Naive B cell (primary cell): Measurements from ENCODE around the gene PEAK1. TPM values are rescaled to one million over a fixed set of nuclear protein-coding genes. Genes with fewer than 3 reads are reported as not detected.

ENCODE experiments used
- ATAC-seq, 2 donors: fragments of 150-1000 bp; cut with Tn5 transposase; 2 replicates each; pipeline ENCODE4 v1.10.0; 2021; ENCODE audit warnings: low read depth in 2 of 2, mild to moderate bottlenecking in 2 of 2, moderate library complexity in 2 of 2
- DNase-seq: peaks from one replicate; pipeline ENCODE4 v3.0.0; 2022
- H3K27ac Mint-ChIP-seq, 6 donors: one replicate each; pipeline ENCODE4 v1.8.0; 2020 to 2022; ENCODE audit warnings: mild to moderate bottlenecking in 6 of 6, mixed read lengths in 6 of 6, moderate library complexity in 5 of 6, inconsistent platforms in 2 of 6
- H3K27me3 Mint-ChIP-seq, 3 donors: one replicate each; pipeline ENCODE4 v1.8.0; 2021 to 2022; ENCODE audit warnings: mixed read lengths in 3 of 3, mild to moderate bottlenecking in 1 of 3
- H3K36me3 Mint-ChIP-seq, 2 donors: one replicate each; pipeline ENCODE4 v1.8.0; 2020 to 2022; ENCODE audit warnings: mixed read lengths in 2 of 2, inconsistent platforms in 1 of 2, mild to moderate bottlenecking in 1 of 2
- H3K4me1 Mint-ChIP-seq, 3 donors: one replicate each; pipeline ENCODE4 v1.8.0; 2020 to 2022; ENCODE audit warnings: mixed read lengths in 3 of 3, inconsistent platforms in 1 of 3, mild to moderate bottlenecking in 1 of 3, moderate library complexity in 1 of 3
- H3K4me3 Mint-ChIP-seq, 8 donors: one replicate each; pipeline ENCODE4 v1.8.0; 2020 to 2022; ENCODE audit warnings: mild to moderate bottlenecking in 8 of 8, mixed read lengths in 8 of 8, moderate library complexity in 8 of 8, inconsistent platforms in 2 of 8
- H3K9me3 Mint-ChIP-seq, 7 donors: one replicate each; pipeline ENCODE4 v1.8.0; 2020 to 2022; ENCODE audit warnings: mixed read lengths in 7 of 7, mild to moderate bottlenecking in 5 of 7, inconsistent platforms in 2 of 7, moderate library complexity in 1 of 7
- polyA plus RNA-seq, 6 donors: library from polyadenylated mRNA; unstranded; fragments of 300-500 nt; fragmentation: Illumina TruSeq; gene quantifications; one replicate each; pipeline ENCODE4 v1.2.3, GENCODE V29; 2021; ENCODE audit warnings: low read depth in 6 of 6

PEAK1 gene
- polyA plus RNA-seq, 6 donors from 2014 or later = 3.4 to 6.2 (median 4.2) TPM; not detected in 1

DNA sequence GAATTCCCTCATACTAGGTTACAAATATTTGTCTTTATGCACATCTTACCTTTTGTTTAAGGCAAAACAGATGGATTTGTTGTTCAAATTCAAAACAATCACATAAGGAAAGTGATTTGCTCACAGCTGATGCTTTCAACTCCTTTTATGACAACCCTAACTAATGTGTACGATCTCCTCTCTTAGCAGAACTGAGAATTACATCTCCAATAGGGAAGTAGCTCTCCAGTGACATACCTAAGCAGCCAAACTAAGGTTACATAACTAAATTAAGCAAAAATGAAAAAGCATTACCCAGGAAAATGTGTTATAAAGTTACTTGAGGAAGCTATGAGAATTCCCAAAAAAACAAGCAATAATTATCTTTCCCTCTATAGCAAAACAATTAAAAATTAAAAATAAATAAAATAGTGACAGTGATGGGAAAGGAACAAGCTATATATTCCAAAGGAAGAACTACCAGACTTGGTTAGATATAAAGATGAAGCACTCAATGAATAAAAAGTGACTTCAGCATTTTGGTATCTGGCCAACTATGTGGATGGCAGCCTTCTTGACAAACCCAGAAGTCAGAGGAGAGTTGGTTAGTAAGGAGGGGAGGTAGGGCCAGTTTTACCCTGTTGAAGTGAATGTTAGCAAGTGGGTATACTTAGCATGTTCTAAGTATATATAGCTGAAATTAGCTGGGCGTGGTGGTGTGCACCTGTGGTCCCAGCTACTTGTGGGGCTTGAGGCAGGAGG is 32.4 kb downstream of the PEAK1 start:
- no peaks in the 10 kb centered on the region for H3K27me3 Mint-ChIP-seq
- ATAC-seq (peak in 1 of 2 donors; percentile 67), DNase-seq (no peak)
- no peaks in the 10 kb centered on the region for H3K9me3 Mint-ChIP-seq
- peak overlapping the region in 3 of 6 donors; percentile 36 to 54 (median 37) for H3K27ac Mint-ChIP-seq
- no peak overlapping the region for H3K4me3 Mint-ChIP-seq
- peaks cover 22 to 58% (median 46%) of the 10 kb centered on the region in 3 donors for H3K4me1 Mint-ChIP-seq
- no peaks in the 10 kb centered on the region for H3K36me3 Mint-ChIP-seq

DNA sequence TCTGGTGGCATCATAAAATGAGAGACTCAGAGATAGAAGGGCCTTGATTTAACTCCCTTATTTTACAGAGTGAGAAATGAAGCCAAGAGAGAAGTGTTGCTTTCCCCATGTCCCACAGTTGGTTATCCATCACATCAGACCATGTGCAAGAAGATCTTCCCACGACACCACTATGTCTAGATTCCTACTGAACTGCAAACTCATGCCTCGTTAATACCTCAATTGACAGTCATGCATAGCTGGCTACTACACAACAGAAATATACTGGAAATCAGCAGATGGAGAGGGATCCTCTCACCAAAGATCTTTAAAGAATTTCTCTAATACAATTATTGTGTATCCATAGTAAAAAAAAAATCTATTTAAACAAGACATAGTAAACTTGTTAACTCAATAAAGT is 33.3 kb downstream of the PEAK1 start:
- Mint-ChIP-seq H3K4me3 (no peak overlapping the region), H3K9me3 (no peaks in the 10 kb centered on the region), H3K36me3 (no peaks in the 10 kb centered on the region), H3K27me3 (no peaks in the 10 kb centered on the region), H3K27ac (no peak overlapping the region), H3K4me1 (peaks cover 28 to 61% (median 51%) of the 10 kb centered on the region in 3 donors)
- ATAC-seq = no peak
- DNase-seq = no peak

DNA sequence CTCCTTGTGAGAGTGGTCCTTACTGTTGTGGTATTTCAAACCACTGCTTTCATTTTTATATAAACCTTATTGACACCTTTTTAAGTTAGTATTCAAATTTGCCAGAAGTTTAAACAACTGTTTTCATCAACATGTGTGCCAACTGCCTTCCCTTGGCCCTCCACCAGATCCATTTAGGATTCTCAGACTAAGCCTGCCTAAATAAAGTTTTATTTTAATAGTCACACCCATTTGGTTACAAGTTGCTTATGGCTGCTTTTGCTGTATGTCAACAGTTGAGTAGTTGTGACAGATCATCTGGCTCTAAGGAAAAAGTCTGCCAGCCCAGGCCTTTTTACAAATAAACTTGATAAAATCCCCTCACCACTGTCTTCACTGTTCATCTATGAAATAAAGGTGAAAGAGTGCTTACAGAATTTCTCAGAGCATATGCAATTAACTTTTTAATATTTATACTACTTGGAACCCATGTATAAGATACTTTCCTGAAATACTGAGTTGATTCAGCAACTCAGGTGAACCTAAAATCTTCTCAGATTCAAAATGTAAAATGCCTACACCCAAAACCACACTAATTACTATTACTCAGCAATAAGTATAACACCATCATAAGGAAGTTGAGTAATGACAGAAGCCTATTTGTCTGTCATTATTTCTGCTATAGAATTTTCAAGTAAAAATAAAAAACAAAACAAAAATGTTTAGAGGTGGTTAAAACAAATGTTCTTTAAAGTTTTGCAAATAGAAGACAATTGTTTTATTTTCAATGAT is 35.1 kb downstream of the PEAK1 start:
- Mint-ChIP-seq H3K4me3 (no peak overlapping the region), H3K27ac (peak overlapping the region in 1 of 6 donors; percentile 79), H3K4me1 (peaks cover 23 to 58% (median 55%) of the 10 kb centered on the region in 3 donors), H3K9me3 (no peaks in the 10 kb centered on the region), H3K36me3 (no peaks in the 10 kb centered on the region), H3K27me3 (no peaks in the 10 kb centered on the region)
- DNase-seq (no peak), ATAC-seq (no peak)

DNA sequence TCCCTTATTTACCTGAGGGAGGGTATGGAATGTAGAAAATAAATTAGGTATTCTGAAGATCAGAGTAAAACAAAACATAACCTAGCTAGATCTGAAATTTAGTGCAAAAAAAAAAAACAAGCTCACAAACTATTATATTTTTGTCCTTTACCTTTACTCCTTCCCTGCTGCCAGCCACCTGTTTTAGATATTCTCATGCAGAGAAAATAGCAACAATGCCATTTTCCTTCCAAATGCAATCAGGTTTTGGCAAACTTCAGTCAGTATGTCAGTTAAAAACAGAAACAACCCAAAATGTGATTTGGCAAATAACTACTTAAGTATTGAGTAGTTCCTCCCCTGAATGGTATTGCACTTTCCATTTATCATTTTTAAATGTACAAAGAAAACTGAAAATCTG is 35.8 kb downstream of the PEAK1 start:
- H3K36me3 Mint-ChIP-seq = no peaks in the 10 kb centered on the region
- no peak overlapping the region for H3K27ac Mint-ChIP-seq
- H3K9me3 Mint-ChIP-seq = no peaks in the 10 kb centered on the region
- H3K27me3 Mint-ChIP-seq = no peaks in the 10 kb centered on the region
- H3K4me1 Mint-ChIP-seq = peaks cover 23 to 57% (median 54%) of the 10 kb centered on the region in 3 donors
- DNase-seq = no peak
- no peak for ATAC-seq
- no peak overlapping the region for H3K4me3 Mint-ChIP-seq

DNA sequence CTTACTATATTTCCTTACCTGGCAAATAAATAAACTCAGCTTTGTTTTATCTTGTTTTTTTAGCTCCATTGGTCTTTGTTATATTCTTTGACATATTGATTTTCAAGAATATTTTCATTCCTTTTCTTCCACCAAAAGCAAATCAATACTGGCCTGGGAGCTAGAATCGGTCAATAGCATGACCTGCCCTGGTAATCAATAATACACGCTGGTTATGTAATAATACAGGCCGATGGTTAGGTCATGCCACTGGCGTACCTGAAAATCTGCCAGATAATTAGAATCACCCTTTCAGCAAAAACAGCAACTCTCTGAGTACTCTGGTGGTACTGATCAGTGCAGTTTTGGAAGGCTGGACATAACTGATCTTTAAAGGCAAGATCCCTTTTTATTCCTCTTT is 39.9 kb downstream of the PEAK1 start:
- DNase-seq = no peak
- no peak for ATAC-seq

DNA sequence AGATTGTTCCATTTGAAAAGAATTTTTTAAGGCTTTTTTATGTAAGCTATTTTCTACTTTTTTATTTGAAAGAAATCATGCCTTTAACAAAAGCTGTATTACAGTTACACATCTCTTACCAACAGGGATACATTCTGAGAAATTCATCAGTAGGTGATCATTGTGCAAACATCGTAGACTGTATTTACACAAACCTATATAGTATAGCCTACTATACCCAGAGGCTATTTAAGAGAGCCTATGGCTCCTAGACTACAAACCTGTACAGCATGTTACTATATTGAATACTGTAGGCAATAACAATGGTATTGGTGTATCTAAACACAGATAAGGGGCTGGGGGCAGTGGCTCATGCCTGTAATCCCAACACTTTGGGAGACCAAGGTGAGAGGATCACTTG is 43.1 kb downstream of the PEAK1 start:
- ATAC-seq (no peak), DNase-seq (no peak)
- Mint-ChIP-seq H3K4me3 (no peak overlapping the region), H3K27ac (no peak overlapping the region), H3K36me3 (peaks cover 0 to 3% of the 10 kb centered on the region in 2 donors), H3K4me1 (peaks cover 17 to 29% (median 26%) of the 10 kb centered on the region in 3 donors), H3K9me3 (no peaks in the 10 kb centered on the region), H3K27me3 (no peaks in the 10 kb centered on the region)

More for the DNA sequence above, 39.9 kb downstream of the PEAK1 start:
- Mint-ChIP-seq H3K4me1 (peaks cover 12 to 31% (median 30%) of the 10 kb centered on the region in 3 donors), H3K4me3 (no peak overlapping the region), H3K27me3 (no peaks in the 10 kb centered on the region), H3K36me3 (peaks cover 0 to 3% of the 10 kb centered on the region in 2 donors), H3K27ac (peak overlapping the region in 1 of 6 donors; percentile 60), H3K9me3 (no peaks in the 10 kb centered on the region)

DNA sequence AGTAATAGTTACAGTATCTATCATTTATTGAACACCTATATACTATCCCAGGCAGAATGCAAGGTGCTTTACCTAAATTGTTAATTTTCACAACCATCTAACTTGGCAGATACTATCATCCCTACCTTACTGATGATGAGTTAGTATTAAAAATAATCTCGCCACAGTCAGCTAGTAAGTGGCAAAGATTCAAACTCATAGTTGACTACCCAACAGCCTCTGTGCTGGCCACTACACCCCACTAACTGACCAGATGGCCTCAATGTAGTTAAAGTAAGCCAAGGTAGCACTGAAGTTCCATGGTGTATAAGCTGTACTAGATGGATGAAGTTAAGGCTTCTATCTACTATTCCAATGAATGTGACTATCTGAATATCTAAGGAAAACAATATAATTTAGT is 44.8 kb downstream of the PEAK1 start:
- H3K4me1 Mint-ChIP-seq = peaks cover 17 to 28% (median 17%) of the 10 kb centered on the region in 3 donors
- H3K27ac Mint-ChIP-seq = no peak overlapping the region
- no peaks in the 10 kb centered on the region for H3K9me3 Mint-ChIP-seq
- DNase-seq = no peak
- no peaks in the 10 kb centered on the region for H3K27me3 Mint-ChIP-seq
- ATAC-seq = no peak
- H3K36me3 Mint-ChIP-seq = peaks cover 0 to 3% of the 10 kb centered on the region in 2 donors
- H3K4me3 Mint-ChIP-seq = no peak overlapping the region

DNA sequence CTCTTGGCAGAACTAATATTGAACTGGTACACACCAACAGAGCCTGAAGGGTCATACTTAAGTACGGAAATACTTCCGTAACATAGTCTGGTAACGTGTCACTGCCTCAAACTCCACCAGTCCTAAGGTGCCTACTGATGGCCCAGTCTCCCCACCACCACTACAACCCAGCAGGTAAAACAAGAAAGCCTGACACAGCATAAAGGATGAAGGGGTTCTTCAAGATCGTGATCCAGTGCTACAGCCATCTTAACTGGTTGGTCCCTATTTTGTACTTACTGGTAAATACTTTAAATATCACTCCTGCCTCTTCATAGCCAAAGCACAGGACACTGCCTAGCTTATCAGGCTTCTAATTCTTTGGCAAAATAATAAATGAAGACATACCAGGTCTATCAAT is 46.5 kb downstream of the PEAK1 start:
- H3K27ac Mint-ChIP-seq = no peak overlapping the region
- peaks cover 21 to 22% (median 22%) of the 10 kb centered on the region in 3 donors for H3K4me1 Mint-ChIP-seq
- no peaks in the 10 kb centered on the region for H3K9me3 Mint-ChIP-seq
- DNase-seq (no peak), ATAC-seq (no peak)
- peaks cover 0 to 3% of the 10 kb centered on the region in 2 donors for H3K36me3 Mint-ChIP-seq
- no peak overlapping the region for H3K4me3 Mint-ChIP-seq
- H3K27me3 Mint-ChIP-seq = no peaks in the 10 kb centered on the region

DNA sequence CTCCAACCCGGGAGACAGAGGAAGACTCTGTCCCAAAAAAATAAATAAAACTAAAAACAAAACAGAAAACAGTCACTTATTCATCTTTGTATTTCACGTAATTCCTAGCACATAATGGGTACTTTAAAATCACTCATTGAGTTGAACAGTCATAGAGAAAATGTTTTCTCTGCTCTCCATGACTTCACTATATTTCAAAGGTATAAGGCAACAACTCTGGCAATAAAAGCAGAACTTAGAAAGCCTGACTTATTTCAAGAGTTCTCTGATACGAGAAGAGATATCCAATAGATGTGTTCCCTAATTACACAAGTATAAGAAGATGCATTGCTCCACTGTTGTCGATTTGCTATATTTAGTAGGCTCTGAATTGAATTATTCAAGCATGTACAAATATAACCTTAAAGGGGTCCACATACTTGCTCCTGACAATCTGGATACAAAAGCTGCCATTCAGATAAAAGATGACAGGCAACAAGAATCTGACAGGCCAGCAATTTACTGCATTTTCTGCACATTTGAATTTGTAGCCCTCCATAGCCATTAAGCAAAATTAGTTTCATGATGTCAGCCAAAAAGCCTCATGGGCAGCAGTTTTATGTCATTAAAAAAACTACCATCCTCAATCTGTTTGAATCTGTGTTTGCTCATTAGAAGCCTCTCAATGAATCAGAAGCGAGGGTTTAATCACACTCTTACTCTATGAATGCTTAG is 47.9 kb downstream of the PEAK1 start:
- ATAC-seq = no peak
- H3K27ac Mint-ChIP-seq = peak overlapping the region in 2 of 6 donors; percentile 33 to 61

DNA sequence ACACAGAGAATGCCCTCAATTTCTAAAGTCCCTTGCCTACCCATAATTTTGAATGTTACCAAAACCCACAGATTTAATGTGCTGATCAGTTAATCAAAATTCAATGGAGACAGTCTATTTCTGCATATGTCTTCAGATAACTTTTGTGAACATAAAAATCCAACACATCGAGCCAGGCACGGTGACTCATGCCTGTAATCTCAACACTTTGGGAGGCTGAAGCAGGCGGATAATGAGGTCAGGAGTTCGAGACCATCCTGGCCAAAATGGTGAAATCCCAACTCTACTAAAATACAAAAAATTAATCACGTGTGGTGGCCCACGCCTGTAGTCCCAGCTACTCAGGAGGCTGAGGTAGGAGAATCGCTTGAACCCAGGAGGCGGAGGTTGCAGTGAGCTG is 49.3 kb downstream of the PEAK1 start:
- DNase-seq (no peak), ATAC-seq (no peak)
- Mint-ChIP-seq H3K36me3 (peaks cover 0 to 6% of the 10 kb centered on the region in 2 donors), H3K27ac (no peak overlapping the region), H3K4me3 (no peak overlapping the region), H3K27me3 (no peaks in the 10 kb centered on the region), H3K9me3 (no peaks in the 10 kb centered on the region), H3K4me1 (peaks cover 17 to 22% (median 21%) of the 10 kb centered on the region in 3 donors)

More for the DNA sequence above, 47.9 kb downstream of the PEAK1 start:
- Mint-ChIP-seq H3K4me1 (peaks cover 21 to 22% (median 22%) of the 10 kb centered on the region in 3 donors), H3K9me3 (no peaks in the 10 kb centered on the region), H3K27me3 (no peaks in the 10 kb centered on the region), H3K36me3 (no peaks in the 10 kb centered on the region), H3K4me3 (no peak overlapping the region)
- no peak for DNase-seq

DNA sequence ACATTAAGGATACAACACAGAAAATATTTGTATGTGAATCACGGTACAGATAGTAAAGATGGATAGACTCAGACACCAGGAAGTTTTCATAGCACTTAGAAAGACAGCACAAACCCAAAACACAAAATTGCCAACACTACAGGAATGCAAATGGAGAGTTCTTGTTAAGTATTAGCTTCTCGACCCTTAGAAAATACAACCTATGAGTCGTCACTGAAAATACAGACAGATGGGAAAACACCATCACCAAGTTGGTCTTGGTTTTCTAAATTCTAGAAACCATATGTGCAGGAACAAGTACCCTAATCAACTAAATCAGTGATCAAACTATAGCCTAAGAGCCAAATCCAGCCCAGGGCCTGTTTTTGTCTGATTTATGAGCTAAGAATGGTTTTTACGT is 50.7 kb downstream of the PEAK1 start:
- Mint-ChIP-seq H3K4me1 (peaks cover 17 to 24% (median 21%) of the 10 kb centered on the region in 3 donors), H3K36me3 (peaks cover 0 to 6% of the 10 kb centered on the region in 2 donors), H3K27me3 (no peaks in the 10 kb centered on the region), H3K9me3 (no peaks in the 10 kb centered on the region), H3K27ac (no peak overlapping the region), H3K4me3 (no peak overlapping the region)
- no peak for DNase-seq
- no peak for ATAC-seq

DNA sequence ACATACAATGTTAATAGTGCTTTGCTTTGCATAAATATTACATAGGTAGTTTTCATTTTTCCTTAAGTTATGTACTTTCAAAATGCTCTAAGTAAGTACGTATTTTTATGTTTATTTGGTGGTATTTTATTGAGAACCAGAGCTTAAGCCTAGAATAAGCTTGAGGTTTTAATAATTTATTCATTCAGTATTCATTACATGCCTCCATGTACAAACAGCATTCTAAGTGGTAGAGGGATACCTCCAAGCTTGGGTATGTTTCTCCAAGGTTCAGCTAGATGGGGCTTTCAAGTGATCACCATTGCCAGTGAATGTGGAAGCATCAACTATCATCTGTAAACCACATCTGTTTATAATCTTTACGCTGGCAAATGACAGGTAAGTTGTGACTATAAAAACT is 52.3 kb downstream of the PEAK1 start:
- H3K4me1 Mint-ChIP-seq = peaks cover 16 to 18% (median 18%) of the 10 kb centered on the region in 3 donors
- no peaks in the 10 kb centered on the region for H3K27me3 Mint-ChIP-seq
- ATAC-seq (no peak), DNase-seq (no peak)
- H3K9me3 Mint-ChIP-seq = no peaks in the 10 kb centered on the region
- no peak overlapping the region for H3K27ac Mint-ChIP-seq
- no peak overlapping the region for H3K4me3 Mint-ChIP-seq
- H3K36me3 Mint-ChIP-seq = peaks cover 11 to 14% of the 10 kb centered on the region in 2 donors

DNA sequence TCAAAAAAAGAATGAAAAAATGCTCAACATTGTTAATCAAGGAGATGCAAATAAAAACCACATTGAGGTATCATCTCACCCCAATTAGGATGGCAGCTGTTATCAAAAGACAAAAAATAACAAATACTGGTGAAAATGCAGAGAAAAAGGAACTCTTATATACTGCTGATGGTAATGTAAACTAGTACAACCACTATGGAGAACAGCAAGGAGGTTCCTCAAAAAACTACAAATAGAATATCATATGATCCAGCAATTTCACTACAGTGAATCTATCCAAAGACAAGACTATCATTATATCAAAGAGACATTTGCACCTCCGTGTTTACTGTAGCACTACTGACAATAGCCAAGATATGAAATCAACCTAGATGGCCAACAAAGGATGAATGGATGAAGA is 58.4 kb downstream of the PEAK1 start:
- Mint-ChIP-seq H3K36me3 (peaks cover 17 to 19% of the 10 kb centered on the region in 2 donors), H3K4me1 (peaks cover 4 to 23% (median 8%) of the 10 kb centered on the region in 3 donors), H3K27me3 (no peaks in the 10 kb centered on the region), H3K27ac (peak overlapping the region in 1 of 6 donors; percentile 58), H3K9me3 (no peaks in the 10 kb centered on the region), H3K4me3 (no peak overlapping the region)
- DNase-seq = no peak
- no peak for ATAC-seq
